ENCODE measurements around the gene IER5.

GRCh38 chr1:181075766-181076350, 12.6 kb upstream of the IER5 start:
- no peak for TF ChIP-seq CTCF (IDR thresholded peaks at IDR 0.05)
- no peak for TF ChIP-seq POLR2AphosphoS5 (IDR thresholded peaks at IDR 0.05)
- TF ChIP-seq POLR2A (IDR thresholded peaks at IDR 0.05) = no peak
